Umbilical cord (tissue), 2 donors: ENCODE data around the gene ACVR1B. TPM values are rescaled to one million over a fixed set of nuclear protein-coding genes. Genes with fewer than 3 reads are reported as not detected.

Experiments used
- DNase-seq: peaks from one replicate; pipeline ENCODE4 v3.0.0-alpha.2; 2015; ENCODE audit warnings: low spot score
- total RNA-seq: library from RNA; depleted of rRNA; stranded (reverse); fragments of >200 nt; gene quantifications from one replicate; pipeline ENCODE4 v1.2.3, GENCODE V29; 2014; ENCODE audit warnings: low replicate concordance; ENCODE audit not compliant: insufficient read depth

The ACVR1B gene
- total RNA-seq, 1 donor from 2014 or later: 34.9 TPM

DNA sequence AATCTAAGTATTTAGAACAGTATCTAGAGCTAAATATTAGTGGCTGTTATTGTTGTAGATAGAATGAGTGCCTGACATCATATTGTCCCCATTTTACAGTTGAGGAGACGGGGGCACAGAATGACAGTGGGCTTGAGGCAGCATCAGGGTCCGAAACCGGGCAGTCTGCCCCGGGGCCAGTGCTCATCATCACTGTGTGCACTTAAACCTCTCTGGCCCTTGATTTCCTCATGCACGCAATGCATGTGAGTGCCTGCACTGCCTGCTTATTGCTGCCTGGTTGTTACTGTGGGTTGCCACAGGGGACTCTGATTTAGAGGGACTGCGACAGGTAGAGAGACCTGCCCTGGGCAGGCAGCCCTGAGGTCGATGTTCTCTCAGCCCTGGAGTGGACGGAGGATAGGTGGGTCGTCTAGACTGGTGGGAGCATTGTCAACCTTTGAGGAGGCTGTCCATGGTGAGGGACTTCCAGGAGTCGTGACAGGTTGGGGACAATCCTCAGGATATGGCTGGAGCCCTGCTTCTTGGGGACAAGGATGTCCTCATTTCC, 34.4 kb upstream of the ACVR1B start:
- no peak for DNase-seq

DNA sequence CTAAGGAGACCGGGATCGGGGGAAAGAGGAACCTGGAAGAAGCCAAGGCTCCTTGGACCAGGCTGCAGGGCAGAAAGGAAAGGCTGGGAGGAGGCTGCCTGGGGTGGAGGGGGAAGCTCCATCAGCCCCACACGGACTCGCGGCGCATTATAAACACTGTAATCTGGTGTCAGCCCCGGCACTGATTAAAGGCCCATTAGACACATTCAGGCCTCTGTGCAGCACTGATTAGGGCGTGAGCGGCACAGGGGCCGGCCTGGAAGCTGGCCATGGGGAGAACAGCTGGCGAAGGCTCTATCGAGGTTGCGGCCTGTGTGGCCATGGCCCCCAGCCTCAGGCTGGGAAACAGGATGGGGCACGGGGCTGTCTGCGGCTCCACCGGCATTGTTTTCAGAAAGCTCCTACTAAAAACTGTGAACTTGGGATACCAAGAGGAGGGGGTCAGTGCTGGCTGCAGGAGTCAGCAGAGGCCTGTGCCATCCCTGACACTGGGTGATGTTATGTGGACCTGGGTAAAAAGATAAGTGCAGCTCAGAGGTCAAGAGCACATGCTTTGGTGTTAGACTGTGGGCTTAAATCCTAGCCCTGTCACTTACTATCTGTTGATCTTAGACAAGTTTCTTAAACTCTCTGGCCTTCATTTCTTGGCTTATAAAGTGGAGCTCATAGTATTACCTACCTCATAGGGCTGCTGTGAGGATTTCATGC, 33.6 kb upstream of the ACVR1B start:
- no peak for DNase-seq

DNA sequence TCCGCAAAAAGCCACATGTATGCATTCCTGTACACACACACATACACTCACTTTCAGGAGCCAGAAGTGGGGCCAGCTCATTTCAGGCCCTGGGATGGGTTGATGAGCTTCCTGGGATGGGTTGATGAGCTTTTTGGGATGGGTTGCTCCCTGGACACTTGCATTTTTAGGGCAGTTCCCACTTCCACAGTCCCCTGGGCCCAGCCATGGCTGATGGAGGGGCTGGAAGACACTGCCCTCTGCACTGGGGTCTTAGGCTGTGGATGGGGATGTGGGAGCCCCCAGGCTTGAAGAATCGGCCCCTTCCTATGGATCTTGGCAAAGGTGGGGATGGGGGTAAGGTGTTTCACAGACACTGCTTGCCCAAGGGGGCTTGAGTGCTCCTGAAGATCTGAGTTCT, 31.5 kb upstream of the ACVR1B start:
- no peak for DNase-seq

DNA sequence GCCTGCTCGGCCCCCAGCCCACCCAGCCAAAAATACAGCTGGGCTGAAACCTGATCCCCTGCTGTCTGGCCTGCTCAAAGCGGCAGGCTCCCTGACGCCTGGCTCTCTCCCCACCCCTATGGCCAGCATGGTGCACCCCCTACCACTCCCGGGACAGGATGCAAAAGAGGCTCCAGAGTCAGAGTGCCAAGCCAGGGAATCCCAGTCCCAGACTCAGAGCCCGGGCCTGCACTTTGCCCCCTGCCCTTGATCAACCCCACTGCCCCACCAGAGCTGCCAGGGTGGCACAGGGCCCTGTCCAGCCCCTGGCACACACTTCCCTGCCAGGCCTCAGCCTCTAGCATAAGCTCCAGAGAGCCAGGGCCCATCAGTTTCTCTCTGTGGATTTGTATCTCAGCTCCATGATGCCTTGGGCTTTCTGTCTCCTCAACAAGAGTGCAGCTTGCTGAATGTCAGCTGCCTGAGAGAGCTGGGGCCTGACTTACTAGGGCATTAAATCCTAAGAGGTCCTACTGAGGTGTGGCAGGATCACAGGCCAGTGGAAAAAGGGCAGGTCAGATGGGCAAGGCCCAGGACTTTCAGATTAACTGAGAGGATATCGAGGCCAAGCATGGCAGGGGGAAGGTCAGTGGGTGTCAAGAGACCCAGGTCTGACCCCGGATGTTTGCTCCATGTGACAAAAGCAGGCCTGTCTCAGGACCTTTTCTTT, 30.3 kb upstream of the ACVR1B start:
- no peak for DNase-seq

DNA sequence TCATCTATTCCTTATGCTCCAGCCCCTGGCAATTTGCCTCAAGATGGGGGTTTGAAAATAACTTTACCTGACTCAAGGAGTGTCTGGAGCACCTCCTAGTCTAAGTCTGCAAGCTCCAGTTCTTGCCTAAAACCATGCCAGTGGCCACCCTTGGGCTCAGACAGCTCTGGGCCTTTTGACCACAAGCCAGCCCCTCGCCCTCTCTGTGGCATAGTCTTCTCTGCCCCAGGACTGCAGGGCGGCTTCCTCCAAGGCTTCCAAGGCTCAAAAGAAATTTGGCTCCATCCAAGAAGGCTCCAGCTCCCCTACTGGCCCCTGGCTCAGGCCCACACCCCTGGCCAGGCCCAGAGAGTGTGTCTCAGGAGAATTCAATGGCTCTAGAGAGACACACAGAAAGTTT, 29.4 kb upstream of the ACVR1B start:
- no peak for DNase-seq

DNA sequence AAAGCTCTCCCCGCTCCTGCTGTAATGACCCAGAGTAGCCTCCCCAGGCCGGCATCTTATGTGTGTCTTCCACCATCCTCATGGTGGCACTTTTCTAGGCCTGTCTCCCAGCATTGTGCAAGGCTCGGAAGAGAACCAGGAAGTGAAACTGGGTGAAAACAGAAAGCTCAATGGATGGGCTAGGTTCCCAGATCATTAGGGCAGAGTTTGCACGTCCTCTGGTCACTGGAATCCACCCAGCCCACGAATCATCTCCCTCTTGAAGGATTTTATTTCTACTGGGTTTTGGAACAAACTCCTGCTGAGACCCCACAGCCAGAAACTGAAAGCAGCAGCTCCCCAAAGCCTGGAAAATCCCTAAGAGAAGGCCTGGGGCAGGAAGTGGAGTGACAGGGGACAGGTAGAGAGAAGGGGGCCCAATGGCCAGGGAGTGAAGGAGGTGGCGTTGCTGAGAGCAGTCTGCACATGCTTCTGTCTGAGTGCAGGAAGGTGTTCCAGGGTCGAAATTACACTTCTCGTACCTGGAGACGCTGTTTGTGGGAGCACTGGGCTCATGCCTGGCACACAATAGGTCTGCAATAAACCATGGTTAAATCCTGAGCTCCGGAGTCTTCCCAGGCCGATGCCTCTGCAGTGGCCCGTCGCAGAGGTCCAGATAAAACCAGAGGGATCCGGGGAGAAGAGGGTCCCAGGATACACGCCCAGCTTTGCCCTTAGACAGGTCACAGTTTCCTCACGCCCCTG, 28.6 kb upstream of the ACVR1B start:
- peak; percentile 62 for DNase-seq

DNA sequence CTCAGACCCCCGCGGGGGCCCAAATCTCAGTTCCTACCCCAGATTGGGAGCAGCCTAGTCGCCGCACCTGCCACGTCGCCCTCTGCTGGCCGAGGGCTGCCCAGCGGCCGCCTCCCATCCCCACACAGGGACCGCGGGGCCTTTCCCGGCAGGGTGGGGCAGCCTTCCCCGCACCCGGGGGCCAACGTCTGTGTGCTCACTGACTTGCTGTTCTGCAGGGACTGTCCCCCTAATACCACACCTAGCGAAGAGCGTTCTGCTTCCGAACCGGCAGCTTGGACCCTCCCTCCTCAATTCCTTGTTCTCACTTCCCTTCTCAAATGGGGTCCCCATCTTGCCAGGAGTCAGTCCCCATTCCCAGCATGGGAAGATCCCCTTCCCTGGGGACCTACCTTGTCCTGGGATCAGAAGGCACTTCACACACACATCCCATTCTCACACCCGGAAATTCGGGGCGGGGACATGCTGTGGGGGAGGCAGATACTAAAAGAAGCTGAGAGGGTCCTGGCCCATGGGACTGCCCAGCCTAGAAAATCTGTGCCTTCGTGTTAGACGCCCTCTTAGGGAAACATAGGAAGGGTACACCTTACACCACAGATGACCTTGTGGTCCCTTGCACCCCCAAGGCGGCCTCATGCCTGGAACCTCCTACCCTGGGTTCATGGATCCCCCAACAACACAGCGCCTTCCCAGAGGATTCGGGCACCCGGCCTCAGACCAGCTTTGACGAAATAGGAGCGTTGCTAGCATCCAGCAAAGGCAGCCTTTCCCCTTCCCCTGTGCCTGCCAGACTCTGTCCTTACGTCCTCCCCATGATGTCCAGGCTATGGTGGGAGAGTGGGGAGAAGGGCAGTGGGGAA, 27.8 kb upstream of the ACVR1B start:
- peak; percentile 29 for DNase-seq

DNA sequence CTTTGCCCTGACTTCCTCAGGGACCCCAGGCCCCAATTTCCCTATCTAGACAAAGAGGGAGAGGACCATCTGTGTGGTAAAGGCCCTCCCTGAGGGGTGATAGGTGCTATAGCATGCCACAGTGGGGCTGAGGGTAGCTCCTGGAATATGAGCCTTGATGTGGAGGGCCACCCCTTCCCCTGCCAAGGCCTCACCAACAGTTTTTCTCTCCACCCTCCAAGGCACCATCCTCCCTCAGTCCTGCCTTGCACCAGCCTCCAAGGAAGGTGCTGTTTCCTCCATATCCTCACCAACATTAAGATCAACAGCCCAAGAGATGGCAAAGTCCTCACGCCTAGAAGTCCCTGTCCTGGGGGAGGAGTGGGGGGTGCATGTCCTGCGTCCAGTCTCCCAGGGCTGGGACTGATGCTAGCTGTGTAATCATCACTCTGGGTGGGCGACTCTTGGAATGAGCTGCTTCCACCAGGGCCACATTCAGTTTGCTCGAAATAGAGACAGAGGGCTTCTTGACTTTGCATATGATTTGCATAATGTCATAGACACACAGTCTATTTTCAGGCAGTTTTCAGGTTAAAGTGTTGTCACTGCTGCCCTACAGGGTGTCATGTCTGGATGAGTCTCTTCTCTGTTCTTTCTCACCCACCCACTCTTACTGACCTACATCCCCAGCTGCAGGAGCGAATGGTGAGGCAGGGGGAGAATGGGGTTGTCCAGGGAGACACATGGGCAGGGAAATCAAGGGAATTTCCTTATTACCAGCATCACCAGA, 26.8 kb upstream of the ACVR1B start:
- DNase-seq: no peak

DNA sequence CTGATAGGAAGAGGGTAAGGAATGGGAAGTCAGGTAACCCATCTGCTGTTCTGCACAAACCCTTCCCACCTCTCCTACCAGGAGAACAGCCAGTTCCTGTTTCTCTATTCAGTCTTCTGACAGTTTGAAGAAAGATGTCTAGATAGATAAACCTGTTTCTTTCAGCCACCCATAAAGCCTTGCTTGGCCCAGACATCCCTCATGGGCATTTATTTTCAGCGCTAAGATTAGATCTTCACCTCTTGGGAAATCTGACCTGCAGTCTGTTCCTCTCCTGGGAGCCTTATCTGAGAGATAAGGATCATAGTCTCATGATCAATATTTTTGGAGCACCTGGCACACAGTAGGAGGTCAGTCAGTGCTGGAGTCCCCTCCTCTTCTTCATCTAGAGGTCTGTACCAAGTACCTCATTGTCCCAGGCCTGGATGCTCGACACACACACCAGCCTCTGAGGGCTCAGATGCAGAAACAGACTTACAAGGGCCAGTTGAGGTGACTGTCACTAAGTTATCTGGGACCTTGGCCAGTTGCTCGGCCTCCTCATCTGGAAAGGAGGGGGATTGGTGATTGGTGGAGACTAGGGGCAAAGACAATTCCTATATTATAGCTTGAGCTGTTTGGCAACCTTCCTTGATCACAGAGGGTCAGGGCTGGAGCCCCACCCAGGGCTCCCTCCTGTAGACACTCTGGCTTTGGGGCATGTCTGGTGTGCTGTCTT, 26.0 kb upstream of the ACVR1B start:
- DNase-seq: no peak

DNA sequence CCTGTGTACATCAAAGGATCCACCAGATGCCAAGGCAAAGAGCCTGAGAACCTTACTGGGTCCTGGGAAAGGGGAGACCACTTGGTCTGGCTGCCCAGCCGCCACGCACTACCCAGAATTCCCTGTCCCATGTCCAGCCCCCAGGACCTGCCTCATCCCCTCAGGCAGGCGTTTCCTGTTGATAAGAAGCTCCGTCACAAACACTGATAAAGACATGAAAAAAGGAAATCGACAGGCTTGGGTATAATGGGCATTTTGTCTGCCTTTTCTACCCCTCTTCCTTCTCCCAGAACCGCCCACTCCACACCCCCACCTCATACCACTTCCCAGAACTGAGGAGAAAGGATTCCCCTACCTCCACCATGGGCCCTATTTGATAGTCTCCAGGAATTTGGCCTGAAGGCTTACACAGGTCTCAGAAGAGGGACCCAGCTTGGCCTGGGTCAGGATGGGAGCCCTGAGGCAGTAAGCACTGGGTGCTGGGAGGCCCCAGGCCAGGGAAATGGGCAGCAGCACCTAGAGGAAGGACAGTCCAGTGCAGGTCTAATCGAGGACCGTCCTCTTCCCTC, 25.4 kb upstream of the ACVR1B start:
- DNase-seq: peak; percentile 58

DNA sequence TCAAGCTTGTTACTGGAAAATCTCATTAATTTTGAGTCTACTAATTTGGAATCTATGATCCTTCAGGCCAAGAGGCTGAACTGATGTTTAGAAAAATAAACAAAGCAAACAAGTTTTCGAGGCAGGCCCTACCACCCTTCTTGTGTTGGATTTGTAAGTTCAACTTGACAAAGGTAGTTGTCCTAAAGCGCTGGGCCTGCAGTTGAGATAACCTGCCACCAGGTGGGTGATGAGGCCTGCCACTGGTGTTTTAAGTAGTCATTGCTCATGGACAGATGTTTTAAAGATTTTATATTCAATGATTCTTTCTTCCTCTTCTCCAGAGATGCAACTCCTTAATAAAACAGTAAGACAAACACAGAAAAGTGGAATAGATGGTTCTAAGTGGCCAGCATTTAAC, 24.8 kb upstream of the ACVR1B start:
- DNase-seq: no peak

DNA sequence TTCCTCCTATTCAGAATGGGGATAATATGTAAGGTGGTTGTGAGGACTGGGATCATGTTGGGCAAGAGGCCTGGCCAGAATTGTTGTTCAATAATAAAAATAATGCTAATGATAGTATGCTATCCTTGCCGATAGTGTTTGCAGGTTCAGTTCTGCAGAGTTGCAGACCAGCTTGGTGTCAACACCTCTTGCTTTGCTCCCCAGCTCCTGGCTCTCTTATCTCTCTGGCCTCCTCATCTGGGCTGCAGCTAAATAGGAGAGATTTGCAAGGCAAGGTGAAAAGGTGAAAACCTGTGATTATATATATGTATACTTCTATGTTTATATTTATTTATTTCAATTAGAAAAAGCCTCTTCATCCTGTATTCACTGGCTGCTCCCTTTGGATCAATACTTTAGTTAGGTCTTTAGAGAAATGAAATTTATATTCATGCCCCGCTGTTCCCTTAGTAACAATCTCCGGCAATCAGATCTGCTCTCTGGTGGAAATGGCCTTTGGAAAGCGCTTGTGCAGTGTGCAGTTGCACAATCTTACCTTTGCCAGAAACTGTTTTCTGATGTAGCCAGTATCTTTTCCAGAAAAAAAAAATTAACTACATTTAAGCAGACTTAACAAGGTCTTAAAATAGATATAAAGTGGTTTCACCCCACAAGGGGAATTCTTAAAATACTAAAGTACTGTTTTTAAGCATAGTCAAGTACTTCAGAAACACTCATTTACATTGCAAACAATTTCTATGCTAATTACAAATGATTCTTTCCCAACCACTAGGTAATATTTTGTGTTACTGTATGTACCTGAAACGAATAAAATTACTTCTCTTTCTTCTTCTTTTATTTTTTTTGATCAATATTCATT, 19.1 kb upstream of the ACVR1B start:
- no peak for DNase-seq

DNA sequence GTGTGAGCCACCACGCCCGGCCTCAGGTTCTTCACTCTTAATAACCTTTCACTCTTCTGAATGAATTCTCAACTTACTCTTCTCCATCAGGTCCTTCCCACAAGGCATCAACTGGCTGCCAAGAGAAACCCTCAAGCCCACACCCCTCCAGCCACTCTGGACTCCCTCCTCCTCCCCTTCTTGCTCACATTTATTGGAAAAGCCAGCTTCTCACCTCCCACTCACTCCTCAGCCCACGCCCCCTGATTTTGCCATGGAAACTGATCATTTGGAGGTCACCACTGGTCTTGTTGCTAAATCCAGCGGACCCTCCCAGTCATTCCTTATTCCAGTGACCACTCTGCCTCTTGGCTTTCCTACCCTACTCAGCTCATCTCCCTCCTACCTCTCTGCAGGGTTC, 17.4 kb upstream of the ACVR1B start:
- DNase-seq: no peak

DNA sequence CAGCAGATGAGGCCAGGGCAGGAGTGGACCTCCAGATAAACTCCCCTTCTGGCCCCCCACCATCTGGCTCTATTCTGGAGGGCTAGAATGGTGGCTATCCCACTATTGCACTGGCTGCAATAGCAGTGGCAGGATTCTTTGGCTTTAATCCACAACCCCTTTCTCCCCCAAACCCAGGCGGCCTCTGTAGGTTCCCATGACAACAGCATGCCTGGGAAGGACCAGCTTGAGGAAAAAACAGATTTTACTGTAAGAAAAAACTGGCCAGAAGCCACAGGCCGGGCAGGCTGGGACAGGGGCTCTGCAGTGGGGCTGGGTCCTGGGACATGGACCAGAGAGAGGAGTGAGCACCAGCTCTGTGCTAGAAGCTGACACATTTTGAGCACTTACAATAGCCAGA, 13.6 kb upstream of the ACVR1B start:
- peak; percentile 78 for DNase-seq

DNA sequence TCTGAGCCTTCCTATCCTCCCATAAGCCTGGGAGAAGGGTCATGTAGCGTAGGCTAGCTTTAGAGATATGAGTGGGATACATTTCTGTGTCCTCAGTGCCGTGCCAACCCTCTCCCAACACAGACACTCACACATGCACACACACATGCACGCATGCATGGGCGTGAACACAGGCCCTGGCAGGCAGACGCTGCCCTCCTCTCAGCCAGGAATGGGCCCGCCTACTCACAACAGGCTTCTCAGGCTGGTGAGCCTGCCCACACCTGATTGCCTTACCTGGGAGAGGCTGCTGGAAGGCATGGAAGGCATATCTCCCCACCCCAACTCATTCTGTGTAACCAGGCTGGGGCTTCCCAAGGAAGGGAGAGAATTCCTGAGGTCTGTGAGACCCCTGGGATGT, 12.8 kb upstream of the ACVR1B start:
- peak; percentile 41 for DNase-seq

DNA sequence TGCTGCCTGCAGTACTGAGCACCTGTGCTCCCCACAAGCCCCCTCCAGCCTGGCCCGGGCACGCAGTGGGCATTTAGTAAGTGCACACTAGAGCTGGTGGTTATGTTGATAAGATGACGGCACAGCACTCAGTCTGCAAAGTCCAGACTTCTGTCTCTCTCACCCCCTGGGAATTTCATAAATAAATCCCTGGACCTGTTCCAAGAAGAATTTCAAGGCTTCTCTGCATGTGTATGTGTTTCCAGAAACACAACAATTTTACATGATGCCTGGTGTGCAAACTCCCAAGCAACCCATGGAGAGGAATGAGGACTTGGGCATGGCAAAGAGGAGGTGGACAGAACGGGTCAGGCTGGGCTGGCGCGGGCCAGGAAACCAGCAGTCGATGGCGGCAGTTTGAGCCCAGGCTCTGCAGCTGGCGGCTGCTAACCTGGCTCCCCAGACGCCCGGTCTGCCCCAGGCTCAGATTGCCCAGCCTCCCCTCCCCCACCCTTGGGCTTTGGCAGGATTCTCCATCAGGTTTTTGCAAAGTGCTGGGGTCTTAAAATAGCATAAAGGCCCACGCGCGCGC, 10.4 kb upstream of the ACVR1B start:
- peak; percentile 91 for DNase-seq

DNA sequence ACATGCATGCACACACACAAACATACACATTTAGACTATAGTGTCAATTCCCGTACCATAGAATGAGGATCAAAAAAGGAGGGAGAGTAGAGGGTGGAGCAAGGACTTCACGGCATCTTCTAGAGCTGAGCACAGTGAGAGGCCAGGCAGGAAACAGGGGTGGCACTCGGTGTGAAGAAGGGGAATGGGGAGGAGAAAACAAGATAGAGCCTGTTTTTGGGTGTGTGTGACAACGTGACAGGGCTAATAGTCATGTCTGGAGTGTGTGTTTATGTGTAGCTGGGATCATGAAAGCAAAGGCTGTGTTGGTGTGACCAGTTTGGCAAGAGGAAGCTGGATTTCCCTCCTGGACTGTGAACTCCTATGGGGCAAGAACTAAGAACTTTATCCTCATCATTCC, 9.9 kb upstream of the ACVR1B start:
- peak; percentile 74 for DNase-seq

DNA sequence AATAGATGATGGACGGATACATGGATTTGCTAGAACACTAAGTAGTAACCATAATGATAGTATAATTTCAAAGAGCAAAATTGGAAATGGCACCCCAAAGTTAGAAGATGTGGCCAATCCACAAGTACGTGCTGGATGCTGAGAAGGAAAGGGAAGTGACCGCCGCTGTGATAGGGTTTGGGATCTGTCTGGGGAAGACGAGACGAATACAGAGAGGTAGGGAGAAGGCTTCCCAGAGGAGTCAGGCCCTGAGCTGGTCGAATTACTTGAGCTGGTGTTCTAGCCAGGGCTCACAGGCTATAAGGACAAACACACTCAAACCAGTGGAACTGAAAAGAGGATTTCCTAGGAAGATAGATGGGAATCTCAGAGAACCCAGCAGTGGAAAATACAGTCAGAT, 9.4 kb upstream of the ACVR1B start:
- no peak for DNase-seq
